Gastroesophageal sphincter (tissue), 4 donors: ENCODE measurements around the gene DCLK2. TPM values are rescaled to one million over a fixed set of nuclear protein-coding genes. Genes with fewer than 3 reads are reported as not detected.

ENCODE experiments used
- ATAC-seq: fragments of 150-250 bp; one replicate; pipeline ENCODE4 v1.9.1; 2016; ENCODE audit warnings: mild to moderate bottlenecking, moderate library complexity
- H3K27ac ChIP-seq, 4 donors: fragments of 200-600 bp; sonication (generic) in 3 of 4; 1 replicate in 3 of 4; 2 replicates in 1 of 4; pipeline ENCODE4 v1.5.1; 2016 to 2019
- H3K27me3 ChIP-seq: fragments of 200-600 bp; sonication (generic); one replicate; pipeline ENCODE4 v1.5.1; 2019
- H3K36me3 ChIP-seq, 2 donors: fragments of 200-600 bp; sonication (generic); one replicate each; pipeline ENCODE4 v1.5.1; 2019; ENCODE audit warnings: control low read depth in 1 of 2
- H3K4me1 ChIP-seq, 3 donors: fragments of 200-600 bp; sonication (generic); 1 replicate in 2 of 3; 2 replicates in 1 of 3; pipeline ENCODE4 v1.5.1; 2016 to 2019; ENCODE audit warnings: control low read depth in 2 of 3
- H3K4me3 ChIP-seq, 2 donors: fragments of 200-600 bp; sonication (generic); one replicate each; pipeline ENCODE4 v1.5.1; 2019; ENCODE audit warnings: mild to moderate bottlenecking in 1 of 2, moderate library complexity in 1 of 2
- H3K9me3 ChIP-seq, 3 donors: fragments of 200-600 bp; sonication (generic); one replicate each; pipeline ENCODE4 v1.5.1; 2017 to 2019; ENCODE audit warnings: control low read depth in 2 of 3
- CTCF ChIP-seq, 4 experiments: fragments of 200-600 bp in 2 of 4; fragments of 450-650 bp in 2 of 4; sonication (generic) in 1 of 4; IDR thresholded peaks; one replicate each; pipeline ENCODE4 v1.5.1; 2017 to 2019; ENCODE audit warnings: antibody characterized with exemption in 4 of 4, mild to moderate bottlenecking in 2 of 4, moderate library complexity in 2 of 4
- EP300 ChIP-seq: sonication (generic); formaldehyde crosslinking; IDR thresholded peaks from one replicate; pipeline ENCODE4 v1.6.1; 2017; ENCODE audit warnings: antibody characterized with exemption, mild to moderate bottlenecking
- POLR2A ChIP-seq, 2 donors: fragments of 450-650 bp; IDR thresholded peaks; one replicate each; pipeline ENCODE4 v1.6.1; 2017; ENCODE audit warnings: antibody characterized with exemption in 2 of 2, mild to moderate bottlenecking in 2 of 2, moderate library complexity in 1 of 2
- POLR2AphosphoS5 ChIP-seq: sonication (generic); formaldehyde crosslinking; IDR thresholded peaks from one replicate; pipeline ENCODE4 v1.6.1; 2017; ENCODE audit warnings: antibody characterized with exemption
- WGBS, 2 donors: methylation state at CpG; one replicate each; pipeline ENCODE4 v1.1.5; 2018; ENCODE audit warnings: low coverage in 1 of 2; 5-methylcytosine and 5-hydroxymethylcytosine counted together
- total RNA-seq, 4 donors: library from RNA; depleted of rRNA; stranded (reverse); fragments of >200 nt; gene quantifications; one replicate each; pipeline ENCODE4 v1.1.0, GENCODE V29; 2016

Gene DCLK2
- total RNA-seq, 4 donors from 2014 or later: 17.1 to 33.0 (median 19.7) TPM

GRCh38 chr4:150046728-150047217 is 31.5 kb upstream of the DCLK2 start:
- H3K27me3 ChIP-seq: no peaks in the 10 kb centered on the region
- no peak for ATAC-seq
- H3K9me3 ChIP-seq: no peaks in the 10 kb centered on the region
- no peaks in the 10 kb centered on the region for H3K36me3 ChIP-seq
- H3K4me1 ChIP-seq: no peaks in the 10 kb centered on the region
- 72 to 74% methylated on average over 4 to 5 of the region's 5 CpGs for WGBS, 2 donors
- H3K4me3 ChIP-seq: no peak overlapping the region
- TF ChIP-seq CTCF (IDR thresholded peaks at IDR 0.05): no peak
- no peak for TF ChIP-seq POLR2AphosphoS5
- TF ChIP-seq POLR2A (IDR thresholded peaks at IDR 0.05): no peak
- no peak for TF ChIP-seq EP300
- no peak overlapping the region for H3K27ac ChIP-seq

GRCh38 chr4:150047546-150047945 is 30.7 kb upstream of the DCLK2 start:
- TF ChIP-seq POLR2AphosphoS5 (no peak), CTCF (IDR thresholded peaks at IDR 0.05) (no peak), POLR2A (IDR thresholded peaks at IDR 0.05) (no peak), EP300 (no peak)
- no peaks in the 10 kb centered on the region for H3K27me3 ChIP-seq
- no peak for ATAC-seq
- no peaks in the 10 kb centered on the region for H3K9me3 ChIP-seq
- H3K4me1 ChIP-seq: no peaks in the 10 kb centered on the region
- no peak overlapping the region for H3K4me3 ChIP-seq
- no peak overlapping the region for H3K27ac ChIP-seq
- H3K36me3 ChIP-seq: no peaks in the 10 kb centered on the region

- ATAC-seq: no peak
- no peaks in the 10 kb centered on the region for H3K4me1 ChIP-seq
- no peaks in the 10 kb centered on the region for H3K27me3 ChIP-seq
- 59 to 81% methylated on average over 4 of the region's 4 CpGs for WGBS, 2 donors
- no peak overlapping the region for H3K27ac ChIP-seq
- no peaks in the 10 kb centered on the region for H3K36me3 ChIP-seq
- H3K9me3 ChIP-seq: no peaks in the 10 kb centered on the region
- no peak overlapping the region for H3K4me3 ChIP-seq
- TF ChIP-seq EP300: no peak
- TF ChIP-seq POLR2AphosphoS5: no peak
- TF ChIP-seq CTCF (IDR thresholded peaks at IDR 0.05): no peak
- TF ChIP-seq POLR2A (IDR thresholded peaks at IDR 0.05): no peak
Measured at GRCh38 chr4:150049682-150050081, 28.6 kb upstream of the DCLK2 start.

GRCh38 chr4:150050566-150050965 is 27.7 kb upstream of the DCLK2 start:
- H3K4me3 ChIP-seq: no peak overlapping the region
- no peaks in the 10 kb centered on the region for H3K36me3 ChIP-seq
- TF ChIP-seq POLR2AphosphoS5 (no peak), EP300 (no peak)
- 93 to 100% methylated on average over 1 to 4 of the region's 4 CpGs for WGBS, 2 donors
- H3K9me3 ChIP-seq: no peaks in the 10 kb centered on the region
- no peak for ATAC-seq
- no peaks in the 10 kb centered on the region for H3K4me1 ChIP-seq
- H3K27me3 ChIP-seq: no peaks in the 10 kb centered on the region
- H3K27ac ChIP-seq: no peak overlapping the region

- H3K4me3 ChIP-seq: no peak overlapping the region
- 84 to 90% methylated on average over 2 to 3 of the region's 3 CpGs for WGBS, 2 donors
- no peaks in the 10 kb centered on the region for H3K9me3 ChIP-seq
- no peak for ATAC-seq
- no peak overlapping the region for H3K27ac ChIP-seq
- H3K27me3 ChIP-seq: no peaks in the 10 kb centered on the region
- H3K4me1 ChIP-seq: no peaks in the 10 kb centered on the region
- H3K36me3 ChIP-seq: no peaks in the 10 kb centered on the region
- TF ChIP-seq POLR2AphosphoS5 (no peak), CTCF (IDR thresholded peaks at IDR 0.05) (no peak), EP300 (no peak), POLR2A (IDR thresholded peaks at IDR 0.05) (no peak)
Measured at GRCh38 chr4:150051111-150051510, 27.1 kb upstream of the DCLK2 start.

GRCh38 chr4:150055467-150055866 is 22.8 kb upstream of the DCLK2 start:
- Histone ChIP-seq H3K27ac (no peak overlapping the region), H3K9me3 (no peaks in the 10 kb centered on the region), H3K27me3 (no peaks in the 10 kb centered on the region), H3K4me1 (no peaks in the 10 kb centered on the region), H3K4me3 (no peak overlapping the region), H3K36me3 (no peaks in the 10 kb centered on the region)
- no peak for ATAC-seq
- TF ChIP-seq CTCF (IDR thresholded peaks at IDR 0.05) (no peak), EP300 (no peak), POLR2A (IDR thresholded peaks at IDR 0.05) (no peak), POLR2AphosphoS5 (no peak)
- whole genome bisulfite sequencing, 2 donors: 100% methylated on average over 1 of the region's 1 CpG
